22Rv1 (cell line): ENCODE measurements around the gene MAST4.

Experiments
- ZFX ChIP-seq: fragments of 450-650 bp; IDR thresholded peaks from 2 replicates; pipeline ENCODE4 v1.6.1; 2017; ENCODE audit warnings: antibody characterized with exemption, borderline replicate concordance
- TF ChIP-seq, protein P1 (sequence below): fragments of 450-650 bp; IDR thresholded peaks from 2 replicates; pipeline ENCODE4 v1.5.1; 2017; ENCODE audit warnings: mild to moderate bottlenecking

DNA sequence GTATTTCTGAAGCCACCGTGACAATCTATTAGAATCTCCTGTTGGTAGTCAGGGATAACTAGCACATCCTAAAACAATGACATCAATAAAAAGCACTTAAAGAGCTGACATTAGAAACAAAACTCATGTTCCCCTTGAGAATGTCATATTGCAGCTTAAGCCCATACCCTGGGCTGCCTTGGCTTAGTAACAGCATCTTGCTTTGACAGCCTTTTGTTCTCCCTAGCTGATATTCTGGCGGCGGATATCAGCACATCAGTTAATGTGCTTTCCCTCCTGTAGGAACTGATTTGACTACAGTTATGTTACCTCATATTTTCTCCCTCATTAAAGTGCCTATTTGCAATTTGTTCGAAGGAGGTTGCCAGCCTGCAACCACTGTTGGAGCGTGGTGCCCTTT, 386.3 kb downstream of the MAST4 start:
- TF ChIP-seq, protein P1, sequence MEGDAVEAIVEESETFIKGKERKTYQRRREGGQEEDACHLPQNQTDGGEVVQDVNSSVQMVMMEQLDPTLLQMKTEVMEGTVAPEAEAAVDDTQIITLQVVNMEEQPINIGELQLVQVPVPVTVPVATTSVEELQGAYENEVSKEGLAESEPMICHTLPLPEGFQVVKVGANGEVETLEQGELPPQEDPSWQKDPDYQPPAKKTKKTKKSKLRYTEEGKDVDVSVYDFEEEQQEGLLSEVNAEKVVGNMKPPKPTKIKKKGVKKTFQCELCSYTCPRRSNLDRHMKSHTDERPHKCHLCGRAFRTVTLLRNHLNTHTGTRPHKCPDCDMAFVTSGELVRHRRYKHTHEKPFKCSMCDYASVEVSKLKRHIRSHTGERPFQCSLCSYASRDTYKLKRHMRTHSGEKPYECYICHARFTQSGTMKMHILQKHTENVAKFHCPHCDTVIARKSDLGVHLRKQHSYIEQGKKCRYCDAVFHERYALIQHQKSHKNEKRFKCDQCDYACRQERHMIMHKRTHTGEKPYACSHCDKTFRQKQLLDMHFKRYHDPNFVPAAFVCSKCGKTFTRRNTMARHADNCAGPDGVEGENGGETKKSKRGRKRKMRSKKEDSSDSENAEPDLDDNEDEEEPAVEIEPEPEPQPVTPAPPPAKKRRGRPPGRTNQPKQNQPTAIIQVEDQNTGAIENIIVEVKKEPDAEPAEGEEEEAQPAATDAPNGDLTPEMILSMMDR = no peak
- TF ChIP-seq ZFX = no peak
